BJ (cell line): ENCODE measurements around the gene MAML1. TPM values are rescaled to one million over a fixed set of nuclear protein-coding genes. Genes with fewer than 3 reads are reported as not detected.
A peak's percentile ranks its signal among the peaks of the same experiment; 100 is the strongest.

Experiments
- CTCF ChIA-PET: fragments of 350-600 bp; formaldehyde crosslinking; extraction: SDS; loops from one replicate; lab custom pipeline; 2021; ENCODE audit warnings: antibody characterized with exemption, inconsistent platforms; lab: Yijun Ruan, JAX
- POLR2A ChIA-PET: fragments of 300-600 bp; sonication (Branson Sonifier 250); formaldehyde crosslinking; extraction: SDS; loops from one replicate; lab custom pipeline; 2021; ENCODE audit warnings: antibody characterized with exemption; lab: Charles Lee
- DNase-seq: peaks from one replicate; pipeline ENCODE4 v3.0.0-alpha.2; 2011; ENCODE audit warnings: low read depth
- H3K27me3 ChIP-seq: 2 replicates; pipeline ENCODE4 v1.6.0; 2011; ENCODE audit warnings: low read length; ENCODE audit not compliant: control insufficient read depth, insufficient read depth
- H3K36me3 ChIP-seq: 2 replicates; pipeline ENCODE4 v1.5.1; 2011; ENCODE audit warnings: low read length; ENCODE audit not compliant: control insufficient read depth, insufficient read depth
- H3K4me3 ChIP-seq: 2 replicates; pipeline ENCODE4 v1.5.1; 2011; ENCODE audit warnings: low read depth, mild to moderate bottlenecking, control low read depth, low read length
- CTCF ChIP-seq: IDR thresholded peaks from 2 replicates; pipeline ENCODE4 v1.5.1; 2011; ENCODE audit warnings: low read depth, mild to moderate bottlenecking, control low read depth, inconsistent platforms, low read length, moderate library complexity; ENCODE audit not compliant: insufficient read depth
- polyA plus RNA-seq: library from polyadenylated mRNA; depleted of rRNA; stranded (reverse); fragments of >200 nt; gene quantifications from 2 replicates; pipeline ENCODE4 v1.2.3, GENCODE V29; 2011

Gene MAML1
- polyA plus RNA-seq, 1 experiment = 5.3 TPM

GRCh38 chr5:179697993-179698934 lies 34.4 kb upstream of the MAML1 start:
- ChIA-PET POLR2A (no interaction called here), CTCF (interaction anchor here (5.3 kb wide), 1 partner anchor 18 kb away, joined by 21 read pairs; the partner anchor contains the start of gene CBY3)
- Histone ChIP-seq H3K36me3 (peaks cover under 1% of the 10 kb centered on the region), H3K27me3 (no peaks in the 10 kb centered on the region), H3K4me3 (peak overlapping the region; percentile 92)
- peak; percentile 95 for DNase-seq
- no peak for TF ChIP-seq CTCF

GRCh38 chr5:179698935-179699615 lies 33.5 kb upstream of the MAML1 start, which contains the start of gene CANX:
TSS of gene CANX (plus strand) at chr5:179698967. CDS start at chr5:179705682, 6,715 bp downstream.
- DNase-seq = no peak
- no peak for TF ChIP-seq CTCF
- peaks cover 1% of the 10 kb centered on the region for H3K36me3 ChIP-seq
- peak within 1 kb of the TSS; percentile 92 for H3K4me3 ChIP-seq
- H3K27me3 ChIP-seq = no peaks in the 10 kb centered on the region
- ChIA-PET POLR2A (interaction anchor here (0.8 kb wide), 1 partner anchor 1727 kb away, joined by 4 read pairs; no protein-coding TSS in a partner anchor), CTCF (interaction anchor here (1.2 kb wide), 1 partner anchor 12 kb away, joined by 4 read pairs; no protein-coding TSS in a partner anchor)

- peak overlapping the region; percentile 92 for H3K4me3 ChIP-seq
- peaks cover 1% of the 10 kb centered on the region for H3K36me3 ChIP-seq
- no peak for DNase-seq
- no peaks in the 10 kb centered on the region for H3K27me3 ChIP-seq
- ChIA-PET POLR2A (interaction anchor here (0.8 kb wide), 1 partner anchor 1728 kb away, joined by 4 read pairs; no protein-coding TSS in a partner anchor), CTCF (interaction anchor here (1.2 kb wide), 1 partner anchor 13 kb away, joined by 4 read pairs; no protein-coding TSS in a partner anchor)
- no peak for TF ChIP-seq CTCF
Measured at GRCh38 chr5:179699616-179700237, 32.9 kb upstream of the MAML1 start.

DNA sequence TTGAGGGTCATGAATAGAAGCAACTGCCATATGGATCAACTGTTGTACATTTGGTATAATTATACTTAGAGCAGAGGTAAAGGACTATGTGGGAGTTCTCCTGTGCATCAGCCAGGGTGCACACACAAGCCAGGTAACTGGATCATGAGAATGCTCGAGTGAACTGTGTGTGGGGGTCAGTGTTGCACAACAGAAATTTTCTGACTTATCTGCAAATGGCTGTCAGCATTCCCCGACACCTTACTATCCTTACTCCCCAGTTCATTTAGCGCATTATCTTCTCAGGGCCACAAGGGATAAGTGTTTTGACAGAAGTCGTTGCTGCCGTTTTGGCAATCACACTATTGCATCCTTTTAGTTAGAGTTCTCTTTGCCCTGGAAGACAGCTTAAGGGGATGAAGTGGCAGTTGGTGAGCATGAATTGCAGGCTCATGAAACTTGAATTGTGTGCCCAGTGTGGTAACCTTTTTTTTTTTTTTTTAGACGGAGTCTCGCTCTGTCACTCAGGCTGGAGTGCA lies 32.2 kb upstream of the MAML1 start:
- ChIA-PET CTCF (interaction anchor here (1.0 to 1.2 kb wide), 2 partner anchors 13 to 62 kb away, joined by 3 to 4 read pairs; no protein-coding TSS in a partner anchor), POLR2A (no interaction called here)
- Histone ChIP-seq H3K27me3 (no peaks in the 10 kb centered on the region), H3K36me3 (peaks cover 1% of the 10 kb centered on the region), H3K4me3 (peak overlapping the region; percentile 92)
- TF ChIP-seq CTCF = no peak
- DNase-seq = no peak
